GM21723 (cell line): ENCODE results near the gene ACSL3.
"Not testable (repeated sequence)": the region's sequence is repeated elsewhere in the genome, so short reads cannot be mapped to it uniquely, and the experiment has no call there.

Experiments used
- ATAC-seq: cut with Tn5 transposase; IDR thresholded peaks from one replicate; pipeline ENCODE4 v1.9.1; 2021; ENCODE audit warnings: mild to moderate bottlenecking, moderate library complexity; ENCODE audit not compliant: unreplicated experiment

The ACSL3 gene

GRCh38 chr2:222968550-222969155 is 107.8 kb downstream of the ACSL3 start:
- ATAC-seq: no peak

DNA sequence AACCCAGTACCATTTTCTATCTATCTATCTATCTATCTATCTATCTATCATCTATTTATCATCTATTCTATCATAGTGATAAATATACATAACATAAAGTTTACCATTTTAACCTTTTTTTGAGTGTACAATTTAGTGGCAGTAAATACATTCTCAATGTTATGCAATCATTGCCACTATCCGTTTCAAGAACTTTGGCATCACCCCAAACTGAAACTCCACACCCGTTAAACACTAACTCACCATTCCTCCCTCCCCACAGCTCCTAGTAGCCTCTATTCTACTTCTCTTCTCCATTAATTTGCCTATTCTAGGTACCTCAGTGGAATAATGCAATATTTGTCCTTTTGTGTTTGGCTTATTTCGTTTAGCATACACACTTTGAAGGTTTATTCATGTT is 108.7 kb downstream of the ACSL3 start:
- ATAC-seq: no peak

DNA sequence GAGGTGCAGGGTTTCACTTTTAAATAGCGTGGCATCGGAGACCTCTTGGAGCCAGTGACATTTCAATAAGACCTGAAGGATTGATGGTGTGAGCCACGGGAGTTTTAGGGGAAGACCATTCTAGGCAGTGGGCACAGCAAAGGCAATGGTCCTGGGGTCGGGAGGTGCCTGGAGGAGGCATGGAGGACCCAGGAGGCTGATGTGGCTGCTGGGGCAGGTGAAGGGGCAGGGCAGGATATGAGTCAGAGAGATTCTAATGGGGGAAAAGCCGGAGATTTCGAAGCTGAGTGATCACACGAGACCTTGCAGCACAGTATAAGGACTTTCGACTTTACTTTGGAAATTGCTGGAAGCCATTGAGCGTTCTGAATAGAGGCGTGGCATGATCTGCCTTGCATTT is 111.6 kb downstream of the ACSL3 start:
- no peak for ATAC-seq

- ATAC-seq: no peak
These were observed 112.4 kb downstream of the ACSL3 start for GRCh38 chr2:222973237-222973636.

GRCh38 chr2:222973733-222974132 is 112.9 kb downstream of the ACSL3 start:
- no peak for ATAC-seq

DNA sequence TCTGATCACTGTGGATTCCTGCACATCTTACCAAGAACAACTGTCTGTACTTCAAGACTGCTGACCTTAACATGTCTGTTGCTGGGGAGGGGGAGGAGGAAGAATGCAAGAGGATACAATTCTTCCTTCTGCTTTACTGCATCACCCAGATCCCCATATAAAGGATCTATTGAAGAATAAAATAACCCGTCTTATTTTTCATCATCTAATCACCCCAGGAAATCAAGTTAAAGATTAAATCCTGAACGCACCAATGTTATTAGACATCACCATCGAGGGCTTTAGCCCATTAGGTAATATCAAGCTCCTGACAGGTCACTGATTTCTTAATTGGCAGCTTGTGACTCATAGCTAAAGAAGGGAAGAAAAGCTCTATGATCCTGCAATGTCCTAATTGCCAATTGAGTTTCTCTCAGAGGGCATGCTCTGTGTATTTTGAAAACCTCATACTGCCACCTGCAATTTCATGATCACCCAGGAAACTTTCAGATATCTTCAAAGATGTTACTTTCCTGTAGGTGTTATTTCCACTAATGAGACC is 115.8 kb downstream of the ACSL3 start:
- no peak for ATAC-seq

- ATAC-seq: no peak
These were observed 116.3 kb downstream of the ACSL3 start for GRCh38 chr2:222977121-222977520.

- ATAC-seq: no peak
These were observed 118.0 kb downstream of the ACSL3 start for GRCh38 chr2:222978850-222979249.

GRCh38 chr2:222979484-222979883 is 118.6 kb downstream of the ACSL3 start:
- no peak for ATAC-seq

- no peak for ATAC-seq
These were observed 121.4 kb downstream of the ACSL3 start for GRCh38 chr2:222982010-222982908.

DNA sequence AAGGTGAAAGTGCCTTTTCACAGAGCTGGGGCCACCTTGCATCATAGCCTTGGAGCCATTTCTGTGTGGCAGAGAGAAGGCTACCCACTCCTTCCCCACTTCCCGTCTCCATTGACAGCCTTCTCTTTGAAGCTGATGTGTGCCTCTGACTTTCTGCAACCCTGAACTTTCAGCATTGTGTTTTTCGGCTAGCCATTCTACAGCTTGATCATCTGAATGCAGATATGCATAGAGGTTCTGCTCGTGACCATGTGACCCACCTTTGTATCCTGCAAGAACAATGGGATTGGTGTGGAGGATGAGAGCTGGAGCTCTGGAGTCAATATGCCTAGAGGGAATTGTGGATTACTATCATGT is 122.1 kb downstream of the ACSL3 start:
- ATAC-seq: no peak

DNA sequence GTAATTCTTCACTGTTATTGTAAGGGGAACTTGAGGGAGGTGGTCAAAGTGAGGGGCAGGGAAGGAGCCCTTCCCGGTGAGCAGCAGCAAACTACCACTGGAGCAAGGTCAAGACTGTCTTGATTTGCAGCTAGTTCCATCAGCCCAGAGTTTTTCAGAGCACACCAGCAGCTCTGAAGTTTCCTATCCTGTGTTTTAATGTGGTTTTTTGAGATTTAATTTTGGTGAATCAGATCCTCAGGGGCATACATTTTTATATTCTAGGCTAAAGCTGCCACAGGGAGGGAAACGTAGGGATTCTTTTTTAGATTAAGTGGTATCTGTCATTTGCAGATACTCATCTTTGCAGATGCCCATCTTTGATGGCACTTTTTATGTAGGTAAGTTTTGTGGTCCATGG is 124.1 kb downstream of the ACSL3 start:
- ATAC-seq: no peak

GRCh38 chr2:222989431-222989830 is 128.6 kb downstream of the ACSL3 start:
- ATAC-seq: no peak

- ATAC-seq: not testable (repeated sequence)
These were observed 129.4 kb downstream of the ACSL3 start for GRCh38 chr2:222990206-222990605.

- no peak for ATAC-seq
These were observed 131.3 kb downstream of the ACSL3 start for GRCh38 chr2:222992137-222992536.
